ENCODE data around the gene ELAPOR2. TPM values are rescaled to one million over a fixed set of nuclear protein-coding genes. Genes with fewer than 3 reads are reported as not detected.

Gene ELAPOR2
- total and polyA plus RNA-seq, 2 donors (not counting 1 experiment from before 2014, with no cell fraction given) = 7.0 to 8.3 TPM

GRCh38 chr7:87091487-87092066 lies 32.1 kb upstream of the ELAPOR2 start:
- ChIA-PET CTCF (no interaction called here), POLR2A (no interaction called here)
- Histone ChIP-seq H3K9me3 (ENCODE audit: control extremely low read depth in 1 of 3, control insufficient read depth in 2 of 3, insufficient read depth in 1 of 3, low read length in 2 of 3) (peaks cover 0 to 5% (median 0%) of the 10 kb centered on the region in 3 donors), H4K20me1 (ENCODE audit: control insufficient read depth, insufficient read depth, low read length, poor library complexity, severe bottlenecking) (no peaks in the 10 kb centered on the region), H3K27me3 (replicated peaks in 1 of 4; ENCODE audit: control extremely low read depth in 1 of 4, control insufficient read depth in 3 of 4, insufficient read depth in 4 of 4, low read length in 3 of 4) (peaks cover 0 to 7% (median 3%) of the 10 kb centered on the region in 4 experiments), H3K79me2 (ENCODE audit: control insufficient read depth, insufficient read depth, low read length) (no peaks in the 10 kb centered on the region), H3K9ac (ENCODE audit: low read length) (no peak overlapping the region), H3K27ac (ENCODE audit: low read length in 2 of 2) (no peak overlapping the region), H3K4me1 (ENCODE audit: control insufficient read depth in 2 of 2, insufficient read depth in 2 of 2, low read length in 2 of 2) (no peaks in the 10 kb centered on the region), H3K4me2 (replicated peaks; ENCODE audit: low read depth, low read length, poor library complexity, severe bottlenecking) (no peak overlapping the region), H3K36me3 (replicated peaks in 1 of 2; ENCODE audit: control extremely low read depth in 1 of 2, control insufficient read depth in 1 of 2, extremely low read depth in 1 of 2, insufficient read depth in 2 of 2, low read length in 1 of 2) (no peaks in the 10 kb centered on the region), H3K4me3 (ENCODE audit: control extremely low read depth in 1 of 5, extremely low read depth in 1 of 5, insufficient read depth in 1 of 5, low read depth in 2 of 5, low read length in 4 of 5) (no peak overlapping the region), H2AFZ (ENCODE audit: insufficient read depth, low read depth, low read length, poor library complexity, severe bottlenecking) (no peak overlapping the region)
- no peak for TF ChIP-seq EZH2 (IDR thresholded peaks at IDR 0.05; ENCODE audit: borderline replicate concordance, insufficient read depth, low read depth, low read length, poor library complexity, severe bottlenecking)
- TF ChIP-seq CTCF (IDR thresholded peaks at IDR 0.05) = no peak
- no CpG with 5 or more reads among the region's 1 CpG for WGBS (ENCODE audit: insufficient coverage)
- H3K27me3 Mint-ChIP-seq = peaks cover 34% of the 10 kb centered on the region
- H3K27ac Mint-ChIP-seq = no peak overlapping the region
- H3K4me1 Mint-ChIP-seq = no peaks in the 10 kb centered on the region
- no peak overlapping the region for H3K4me3 Mint-ChIP-seq
- ATAC-seq (ENCODE audit: low read depth) (no peak), DNase-seq (no peak)
- intact Hi-C loops (cut with micrococcal nuclease) = no loop called here
- no peaks in the 10 kb centered on the region for H3K9me3 Mint-ChIP-seq (ENCODE audit: insufficient read depth)

- no peaks in the 10 kb centered on the region for H3K4me1 ChIP-seq (ENCODE audit: control insufficient read depth in 2 of 2, insufficient read depth in 2 of 2, low read length in 2 of 2)
- H3K4me3 ChIP-seq (ENCODE audit: control extremely low read depth in 1 of 5, extremely low read depth in 1 of 5, insufficient read depth in 1 of 5, low read depth in 2 of 5, low read length in 4 of 5) = no peak overlapping the region
- H3K79me2 ChIP-seq (ENCODE audit: control insufficient read depth, insufficient read depth, low read length) = no peaks in the 10 kb centered on the region
- no peak overlapping the region for H3K27ac Mint-ChIP-seq
- ChIA-PET POLR2A (no interaction called here), CTCF (interaction anchor here (1.7 kb wide), 1 partner anchor 64 kb away, joined by 3 read pairs; no protein-coding TSS in a partner anchor)
- H3K27me3 Mint-ChIP-seq = peaks cover 7% of the 10 kb centered on the region
- WGBS (ENCODE audit: insufficient coverage) = 91% methylated on average over 5 of the region's 5 CpGs
- H3K9ac ChIP-seq (ENCODE audit: low read length) = no peak overlapping the region
- H2AFZ ChIP-seq (ENCODE audit: insufficient read depth, low read depth, low read length, poor library complexity, severe bottlenecking) = no peak overlapping the region
- H3K27ac ChIP-seq (ENCODE audit: low read length in 2 of 2) = no peak overlapping the region
- no peak for TF ChIP-seq EZH2 (IDR thresholded peaks at IDR 0.05; ENCODE audit: borderline replicate concordance, insufficient read depth, low read depth, low read length, poor library complexity, severe bottlenecking)
- no peak for TF ChIP-seq CTCF (IDR thresholded peaks at IDR 0.05)
- no peak overlapping the region for H3K4me2 ChIP-seq (replicated peaks; ENCODE audit: low read depth, low read length, poor library complexity, severe bottlenecking)
- DNase-seq = no peak
- H3K9me3 Mint-ChIP-seq (ENCODE audit: insufficient read depth) = no peaks in the 10 kb centered on the region
- no peaks in the 10 kb centered on the region for H3K27me3 ChIP-seq (replicated peaks in 1 of 4; ENCODE audit: control extremely low read depth in 1 of 4, control insufficient read depth in 3 of 4, insufficient read depth in 4 of 4, low read length in 3 of 4)
- no peak overlapping the region for H3K4me3 Mint-ChIP-seq
- no peaks in the 10 kb centered on the region for H4K20me1 ChIP-seq (ENCODE audit: control insufficient read depth, insufficient read depth, low read length, poor library complexity, severe bottlenecking)
- ATAC-seq (ENCODE audit: low read depth) = no peak
- intact Hi-C loops (cut with micrococcal nuclease) = no loop called here
- H3K9me3 ChIP-seq (ENCODE audit: control extremely low read depth in 1 of 3, control insufficient read depth in 2 of 3, insufficient read depth in 1 of 3, low read length in 2 of 3) = peaks cover 0 to 5% (median 0%) of the 10 kb centered on the region in 3 donors
- no peaks in the 10 kb centered on the region for H3K4me1 Mint-ChIP-seq
- no peaks in the 10 kb centered on the region for H3K36me3 ChIP-seq (replicated peaks in 1 of 2; ENCODE audit: control extremely low read depth in 1 of 2, control insufficient read depth in 1 of 2, extremely low read depth in 1 of 2, insufficient read depth in 2 of 2, low read length in 1 of 2)
Observed at GRCh38 chr7:87083865-87084519, 24.5 kb upstream of the ELAPOR2 start.
